H9 (cell line): Measurements from ENCODE around the gene PHYH. TPM values are rescaled to one million over a fixed set of nuclear protein-coding genes. Genes with fewer than 3 reads are reported as not detected.

Experiments used
- DNase-seq: peaks from one replicate; pipeline ENCODE4 v3.0.0-alpha.2; 2017
- H2AFZ ChIP-seq: one replicate; pipeline ENCODE4 v1.6.1; 2013; ENCODE audit warnings: mild to moderate bottlenecking, low read length, control low read depth, moderate library complexity
- H2AK5ac ChIP-seq: 2 replicates; pipeline ENCODE4 v1.6.1; 2013; ENCODE audit warnings: low read length, control low read depth, mixed read lengths; ENCODE audit not compliant: insufficient read length
- H2BK120ac ChIP-seq: one replicate; pipeline ENCODE4 v1.6.1; 2013; ENCODE audit warnings: low read depth, mild to moderate bottlenecking, low read length, control low read depth, inconsistent platforms; ENCODE audit not compliant: poor library complexity, severe bottlenecking
- H2BK12ac ChIP-seq: 2 replicates; pipeline ENCODE4 v1.6.1; 2013; ENCODE audit warnings: low read length, control low read depth, mixed read lengths, low read depth; ENCODE audit not compliant: insufficient read length
- H2BK15ac ChIP-seq: 2 replicates; pipeline ENCODE4 v1.6.1; 2013; ENCODE audit warnings: low read depth, low read length, control low read depth
- H2BK20ac ChIP-seq: one replicate; pipeline ENCODE4 v1.6.1; 2013; ENCODE audit warnings: low read depth, mild to moderate bottlenecking, low read length, control low read depth, inconsistent platforms; ENCODE audit not compliant: poor library complexity, severe bottlenecking
- H2BK5ac ChIP-seq: 2 replicates; pipeline ENCODE4 v1.6.1; 2013; ENCODE audit warnings: low read length, control low read depth, mixed read lengths; ENCODE audit not compliant: insufficient read length
- H3K14ac ChIP-seq: 2 replicates; pipeline ENCODE4 v1.6.1; 2013; ENCODE audit warnings: low read length, control low read depth; ENCODE audit not compliant: insufficient read depth
- H3K18ac ChIP-seq: 2 replicates; pipeline ENCODE4 v1.6.1; 2013; ENCODE audit warnings: low read depth, mild to moderate bottlenecking, mixed read lengths, low read length, control low read depth; ENCODE audit not compliant: insufficient read length
- H3K23ac ChIP-seq: 2 replicates; pipeline ENCODE4 v1.6.1; 2013; ENCODE audit warnings: low read length, control low read depth, mixed read lengths, low read depth; ENCODE audit not compliant: insufficient read length
- H3K23me2 ChIP-seq: 2 replicates; pipeline ENCODE4 v1.6.1; 2013; ENCODE audit warnings: low read depth, mild to moderate bottlenecking, mixed read lengths, low read length, control low read depth; ENCODE audit not compliant: insufficient read length, poor library complexity, severe bottlenecking
- H3K27ac ChIP-seq: 2 replicates; pipeline ENCODE4 v1.5.1; 2013; ENCODE audit warnings: low read length, control low read depth, mixed read lengths, low read depth; ENCODE audit not compliant: insufficient read length
- H3K27me3 ChIP-seq: 2 replicates; pipeline ENCODE4 v1.6.1; 2013; ENCODE audit warnings: low read length, control low read depth, inconsistent platforms; ENCODE audit not compliant: insufficient read depth
- H3K4ac ChIP-seq: 2 replicates; pipeline ENCODE4 v1.6.1; 2013; ENCODE audit warnings: low read depth, mild to moderate bottlenecking, control low read depth, inconsistent platforms, low read length, moderate library complexity
- H3K4me1 ChIP-seq: 2 replicates; pipeline ENCODE4 v1.6.1; 2013; ENCODE audit warnings: low read length, control low read depth, inconsistent platforms; ENCODE audit not compliant: insufficient read depth
- H3K4me2 ChIP-seq: 2 replicates; pipeline ENCODE4 v1.6.1; 2013; ENCODE audit warnings: low read length, control low read depth, mixed read lengths; ENCODE audit not compliant: insufficient read length, insufficient read depth
- H3K56ac ChIP-seq: 2 replicates; pipeline ENCODE4 v1.6.1; 2013; ENCODE audit warnings: low read depth, mild to moderate bottlenecking, mixed read lengths, low read length, control low read depth; ENCODE audit not compliant: insufficient read length
- H3K79me1 ChIP-seq: 2 replicates; pipeline ENCODE4 v1.6.1; 2013; ENCODE audit warnings: low read depth, mild to moderate bottlenecking, moderate library complexity, low read length, control low read depth, inconsistent platforms; ENCODE audit not compliant: insufficient read depth, poor library complexity, severe bottlenecking
- H3K79me2 ChIP-seq: 2 replicates; pipeline ENCODE4 v1.6.1; 2013; ENCODE audit warnings: low read length, control low read depth, inconsistent platforms; ENCODE audit not compliant: insufficient read depth
- H3K9ac ChIP-seq: 2 replicates; pipeline ENCODE4 v1.6.1; 2013; ENCODE audit warnings: low read length, control low read depth, mixed read lengths; ENCODE audit not compliant: insufficient read length; ENCODE audit errors: extremely low read depth
- H3K9me3 ChIP-seq: one replicate; pipeline ENCODE4 v1.6.1; 2013; ENCODE audit warnings: low read depth, low read length, inconsistent platforms; ENCODE audit not compliant: control insufficient read depth
- H3T11ph ChIP-seq: one replicate; pipeline ENCODE4 v1.6.1; 2013; ENCODE audit warnings: mild to moderate bottlenecking, low read length, control low read depth, inconsistent platforms
- H4K20me1 ChIP-seq: one replicate; pipeline ENCODE4 v1.6.1; 2013; ENCODE audit not compliant: control insufficient read depth, insufficient read length, insufficient read depth
- H4K5ac ChIP-seq: 2 replicates; pipeline ENCODE4 v1.6.1; 2013; ENCODE audit warnings: low read depth, mild to moderate bottlenecking, mixed read lengths, low read length, control low read depth; ENCODE audit not compliant: insufficient read length
- H4K8ac ChIP-seq: replicated peaks from 2 replicates; pipeline ENCODE4 v1.6.1; 2013; ENCODE audit warnings: low read length, control low read depth, mixed read lengths, low read depth; ENCODE audit not compliant: insufficient read length
- H4K91ac ChIP-seq: 2 replicates; pipeline ENCODE4 v1.6.1; 2013; ENCODE audit warnings: low read depth, mild to moderate bottlenecking, moderate library complexity, mixed read lengths, low read length, control low read depth; ENCODE audit not compliant: insufficient read length
- H3K27ac Mint-ChIP-seq, 3 experiments: 2 replicates in 2 of 3; 3 replicates in 1 of 3; pipeline ENCODE4 v1.8.0; 2020 to 2021; ENCODE audit warnings: mixed read lengths in 3 of 3, mild to moderate bottlenecking in 1 of 3, moderate library complexity in 1 of 3
- H3K27me3 Mint-ChIP-seq: 2 replicates; pipeline ENCODE4 v1.8.0; 2021; ENCODE audit warnings: low read depth, mild to moderate bottlenecking, moderate library complexity, mixed read lengths
- H3K36me3 Mint-ChIP-seq, 3 experiments: 2 replicates in 2 of 3; 3 replicates in 1 of 3; pipeline ENCODE4 v1.8.0; 2020 to 2021; ENCODE audit warnings: low read depth in 3 of 3, mixed read lengths in 3 of 3; ENCODE audit not compliant: insufficient read depth in 1 of 3
- H3K4me1 Mint-ChIP-seq, 2 experiments: 2 replicates each; pipeline ENCODE4 v1.8.0; 2020; ENCODE audit warnings: mixed read lengths in 2 of 2
- H3K4me3 Mint-ChIP-seq, 2 experiments: 2 replicates in 1 of 2; 3 replicates in 1 of 2; pipeline ENCODE4 v1.8.0; 2020 to 2021; ENCODE audit warnings: mild to moderate bottlenecking in 2 of 2, mixed read lengths in 2 of 2, moderate library complexity in 1 of 2
- H3K9me3 Mint-ChIP-seq, 2 experiments: 2 replicates in 1 of 2; 3 replicates in 1 of 2; pipeline ENCODE4 v1.8.0; 2020; ENCODE audit warnings: mild to moderate bottlenecking in 2 of 2, mixed read lengths in 2 of 2, moderate library complexity in 1 of 2
- CTCF ChIP-seq: fragments of 200-600 bp; sonication (generic); conservative IDR thresholded peaks from 3 replicates; pipeline ENCODE4 v1.8.0; 2021; ENCODE audit warnings: antibody characterized with exemption, mild to moderate bottlenecking
- WGBS: extraction: QIAGEN DNeasy Blood & Tissue Kit; methylation state at CpG from one replicate; pipeline ENCODE4 v1.1.7; 2013; ENCODE audit warnings: missing lambda C conversion rate, low lambda C conversion rate, mixed read lengths; ENCODE audit not compliant: insufficient read length; ENCODE audit errors: extremely low coverage; 5-methylcytosine and 5-hydroxymethylcytosine counted together
- total RNA-seq: library from RNA; stranded (reverse); gene quantifications from 2 replicates; pipeline ENCODE4 v1.2.1, GENCODE V29; 2021

Gene PHYH
- total RNA-seq, 1 experiment from 2014 or later: 21.5 TPM

- Histone ChIP-seq H3K18ac (no peak overlapping the region), H3T11ph (no peak overlapping the region), H2AFZ (no peak overlapping the region), H3K14ac (no peak overlapping the region), H4K20me1 (no peaks in the 10 kb centered on the region), H2BK15ac (no peak overlapping the region), H3K56ac (no peak overlapping the region), H3K79me2 (no peaks in the 10 kb centered on the region), H3K27me3 (no peaks in the 10 kb centered on the region), H4K5ac (no peak overlapping the region), H2BK12ac (no peak overlapping the region), H3K9ac (no peak overlapping the region), H3K4me2 (no peak overlapping the region), H2AK5ac (no peak overlapping the region), H3K79me1 (no peaks in the 10 kb centered on the region), H3K4ac (no peak overlapping the region), H2BK5ac (no peak overlapping the region), H4K91ac (no peak overlapping the region), H3K23me2 (peaks cover 6% of the 10 kb centered on the region), H2BK20ac (no peak overlapping the region), H3K9me3 (no peaks in the 10 kb centered on the region), H3K4me1 (no peaks in the 10 kb centered on the region), H4K8ac (no peak overlapping the region), H3K27ac (no peak overlapping the region), H3K23ac (no peak overlapping the region), H2BK120ac (no peak overlapping the region)
- Mint-ChIP-seq H3K36me3 (peaks cover 0 to 5% (median 3%) of the 10 kb centered on the region in 3 experiments; a peak in 6 of 7 replicates), H3K27ac (no peak overlapping the region), H3K4me3 (no peak overlapping the region), H3K9me3 (no peaks in the 10 kb centered on the region), H3K4me1 (peaks cover 7 to 10% of the 10 kb centered on the region in 2 experiments), H3K27me3 (peaks cover 14% of the 10 kb centered on the region)
- no CpG with 5 or more reads among the region's 10 CpGs for WGBS
- no peak for TF ChIP-seq CTCF
- no peak for DNase-seq
Observed at GRCh38 chr10:13296476-13296875, 3.4 kb downstream of the PHYH start.
